ENCODE measurements around the gene PARN.
A peak's percentile ranks its signal among the peaks of the same experiment; 100 is the strongest.
"Not testable (repeated sequence)": the region's sequence is repeated elsewhere in the genome, so short reads cannot be mapped to it uniquely, and the experiment has no call there.

Gene PARN

DNA sequence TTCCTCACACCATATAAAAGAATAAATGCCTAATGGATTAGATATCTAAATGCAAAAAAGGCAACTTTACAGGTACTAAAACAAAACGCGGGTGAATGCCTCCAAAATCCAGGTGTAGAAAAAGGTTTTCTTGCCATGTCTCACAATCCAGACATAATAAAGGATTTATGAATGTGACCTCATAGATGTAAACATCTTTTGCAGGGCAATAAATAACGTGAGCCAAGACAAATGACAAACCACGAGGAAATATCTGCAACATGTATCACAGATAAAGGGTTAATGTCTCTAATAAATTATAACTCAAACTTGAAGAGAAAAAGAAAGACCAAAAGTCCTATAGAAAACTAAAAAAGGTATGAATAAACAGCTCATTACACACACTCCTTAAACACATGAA, 180.7 kb downstream of the PARN start:
- ChIA-PET CTCF (no interaction called here), POLR2A (no interaction called here)
- TF ChIP-seq, protein P1, sequence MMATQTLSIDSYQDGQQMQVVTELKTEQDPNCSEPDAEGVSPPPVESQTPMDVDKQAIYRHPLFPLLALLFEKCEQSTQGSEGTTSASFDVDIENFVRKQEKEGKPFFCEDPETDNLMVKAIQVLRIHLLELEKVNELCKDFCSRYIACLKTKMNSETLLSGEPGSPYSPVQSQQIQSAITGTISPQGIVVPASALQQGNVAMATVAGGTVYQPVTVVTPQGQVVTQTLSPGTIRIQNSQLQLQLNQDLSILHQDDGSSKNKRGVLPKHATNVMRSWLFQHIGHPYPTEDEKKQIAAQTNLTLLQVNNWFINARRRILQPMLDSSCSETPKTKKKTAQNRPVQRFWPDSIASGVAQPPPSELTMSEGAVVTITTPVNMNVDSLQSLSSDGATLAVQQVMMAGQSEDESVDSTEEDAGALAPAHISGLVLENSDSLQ (IDR thresholded peaks at IDR 0.05), result peak; percentile 52; the same call in 1 of the 2 replicates
- TF ChIP-seq LEF1 (IDR thresholded peaks at IDR 0.05; ENCODE audit: borderline replicate concordance), result no peak

GRCh38 chr16:14448879-14449278, 181.2 kb downstream of the PARN start:
- no peak for TF ChIP-seq ARNT (IDR thresholded peaks at IDR 0.05)
- CTCF ChIA-PET, result no interaction called here

More for the DNA sequence above, 180.7 kb downstream of the PARN start:
- no peak for DNase-seq (ENCODE audit: extremely low spot score)

DNA sequence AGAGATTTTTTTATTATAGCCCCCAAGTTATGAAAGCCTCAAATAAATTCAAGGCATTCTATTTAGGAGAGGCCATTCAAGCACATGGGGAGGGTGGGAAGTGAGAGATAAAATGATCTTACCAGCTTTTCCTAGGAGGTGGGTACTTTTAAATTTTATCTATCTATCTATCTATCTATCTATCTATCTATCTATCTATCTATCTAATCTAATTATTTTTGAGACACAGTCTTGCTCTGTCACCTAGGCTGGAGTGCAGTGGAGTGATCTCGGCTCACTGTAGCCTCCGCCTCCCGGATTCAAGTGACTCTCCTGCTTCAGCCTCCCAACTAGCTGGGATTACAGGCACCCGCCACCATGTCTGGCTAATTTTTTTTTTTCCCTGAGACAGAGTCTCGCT, 182.3 kb downstream of the PARN start:
- ChIA-PET POLR2A (no interaction called here), CTCF (no interaction called here)
- TF ChIP-seq CTBP1 (IDR thresholded peaks at IDR 0.05; ENCODE audit: borderline replicate concordance), result no peak
- no peak for TF ChIP-seq L3MBTL2 (conservative IDR thresholded peaks at IDR 0.05)
- no peak for TF ChIP-seq TARDBP (IDR thresholded peaks at IDR 0.05)
- DNase-seq (ENCODE audit: extremely low spot score), result no peak

More at GRCh38 chr16:14448879-14449278, 181.2 kb downstream of the PARN start:
- POLR2A ChIA-PET, result no interaction called here
- no peak for DNase-seq (ENCODE audit: extremely low spot score)

GRCh38 chr16:14446796-14447195, 183.3 kb downstream of the PARN start:
- POLR2A ChIA-PET, result no interaction called here
- DNase-seq (ENCODE audit: extremely low spot score), result peak; percentile 27
- TF ChIP-seq, protein P1 (IDR thresholded peaks at IDR 0.05), result no peak
- TF ChIP-seq HDGF (IDR thresholded peaks at IDR 0.05; ENCODE audit: borderline replicate concordance), result no peak
- TF ChIP-seq FOXA1 (IDR thresholded peaks at IDR 0.05), result no peak
- TF ChIP-seq FOXM1 (IDR thresholded peaks at IDR 0.05; ENCODE audit: borderline replicate concordance), result no peak
- no peak for TF ChIP-seq FOXK2 (IDR thresholded peaks at IDR 0.05)
- TF ChIP-seq ZNF384 (IDR thresholded peaks at IDR 0.05), result no peak
- TF ChIP-seq CTBP1 (IDR thresholded peaks at IDR 0.05; ENCODE audit: borderline replicate concordance), result no peak
- no peak for TF ChIP-seq BHLHE40 (IDR thresholded peaks at IDR 0.05; ENCODE audit: borderline replicate concordance)
- TF ChIP-seq ARNT (IDR thresholded peaks at IDR 0.05), result no peak
- TF ChIP-seq NFRKB (IDR thresholded peaks at IDR 0.05), result no peak
- no peak for TF ChIP-seq TARDBP (IDR thresholded peaks at IDR 0.05)
- no peak for TF ChIP-seq SUZ12 (IDR thresholded peaks at IDR 0.05)
- no peak for TF ChIP-seq ELF4 (IDR thresholded peaks at IDR 0.05)
- TF ChIP-seq SP1 (IDR thresholded peaks at IDR 0.05), result no peak
- no peak for TF ChIP-seq LEF1 (IDR thresholded peaks at IDR 0.05; ENCODE audit: borderline replicate concordance)
- no peak for TF ChIP-seq L3MBTL2 (conservative IDR thresholded peaks at IDR 0.05)
- CTCF ChIA-PET, result no interaction called here

DNA sequence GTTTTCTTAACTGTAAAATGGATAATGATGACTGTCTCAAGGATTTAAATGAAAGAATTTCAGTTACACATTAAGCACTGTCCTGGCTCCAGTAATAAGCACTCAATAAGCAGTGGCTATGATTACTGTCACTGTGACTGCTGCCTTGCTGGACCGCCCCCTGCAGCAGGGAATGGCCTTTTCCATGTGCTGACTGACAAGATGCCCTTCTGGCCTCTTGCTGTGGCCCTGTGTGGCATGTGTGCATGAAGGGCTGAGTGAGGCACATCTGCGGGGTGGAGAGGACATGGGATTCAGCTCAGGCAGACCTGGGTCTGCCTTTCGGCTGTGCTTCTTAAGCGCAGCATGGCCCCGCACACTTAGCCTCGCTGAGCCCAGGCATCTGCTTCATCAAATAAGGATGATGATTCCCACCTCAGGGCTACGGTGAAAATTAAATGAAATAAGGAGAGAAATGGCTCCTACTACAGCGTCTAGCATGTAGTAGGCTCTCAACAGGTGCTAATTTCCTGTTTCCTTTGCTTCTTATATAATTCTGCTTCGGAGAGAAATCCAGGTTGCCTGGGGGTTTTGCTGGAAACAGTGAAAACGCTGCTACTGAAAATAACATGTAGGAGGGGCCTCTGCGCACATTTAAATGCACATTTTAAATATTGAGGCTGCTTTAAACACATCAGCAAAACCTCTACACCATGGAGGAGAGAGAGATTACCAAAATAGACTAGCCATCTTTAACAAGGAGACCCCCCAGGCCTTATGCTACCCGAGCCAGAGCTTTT, 183.9 kb downstream of the PARN start:
- ChIA-PET CTCF (no interaction called here), POLR2A (no interaction called here)
- DNase-seq (ENCODE audit: extremely low spot score), result no peak
- no peak for TF ChIP-seq SP1 (IDR thresholded peaks at IDR 0.05)
- no peak for TF ChIP-seq FOXK2 (IDR thresholded peaks at IDR 0.05)
- no peak for TF ChIP-seq LEF1 (IDR thresholded peaks at IDR 0.05; ENCODE audit: borderline replicate concordance)
- TF ChIP-seq HDGF (IDR thresholded peaks at IDR 0.05; ENCODE audit: borderline replicate concordance), result no peak
- no peak for TF ChIP-seq FOXM1 (IDR thresholded peaks at IDR 0.05; ENCODE audit: borderline replicate concordance)
- TF ChIP-seq TARDBP (IDR thresholded peaks at IDR 0.05), result no peak
- TF ChIP-seq NFRKB (IDR thresholded peaks at IDR 0.05), result no peak
- no peak for TF ChIP-seq ELF4 (IDR thresholded peaks at IDR 0.05)
- TF ChIP-seq, protein P1 (IDR thresholded peaks at IDR 0.05), result no peak

DNA sequence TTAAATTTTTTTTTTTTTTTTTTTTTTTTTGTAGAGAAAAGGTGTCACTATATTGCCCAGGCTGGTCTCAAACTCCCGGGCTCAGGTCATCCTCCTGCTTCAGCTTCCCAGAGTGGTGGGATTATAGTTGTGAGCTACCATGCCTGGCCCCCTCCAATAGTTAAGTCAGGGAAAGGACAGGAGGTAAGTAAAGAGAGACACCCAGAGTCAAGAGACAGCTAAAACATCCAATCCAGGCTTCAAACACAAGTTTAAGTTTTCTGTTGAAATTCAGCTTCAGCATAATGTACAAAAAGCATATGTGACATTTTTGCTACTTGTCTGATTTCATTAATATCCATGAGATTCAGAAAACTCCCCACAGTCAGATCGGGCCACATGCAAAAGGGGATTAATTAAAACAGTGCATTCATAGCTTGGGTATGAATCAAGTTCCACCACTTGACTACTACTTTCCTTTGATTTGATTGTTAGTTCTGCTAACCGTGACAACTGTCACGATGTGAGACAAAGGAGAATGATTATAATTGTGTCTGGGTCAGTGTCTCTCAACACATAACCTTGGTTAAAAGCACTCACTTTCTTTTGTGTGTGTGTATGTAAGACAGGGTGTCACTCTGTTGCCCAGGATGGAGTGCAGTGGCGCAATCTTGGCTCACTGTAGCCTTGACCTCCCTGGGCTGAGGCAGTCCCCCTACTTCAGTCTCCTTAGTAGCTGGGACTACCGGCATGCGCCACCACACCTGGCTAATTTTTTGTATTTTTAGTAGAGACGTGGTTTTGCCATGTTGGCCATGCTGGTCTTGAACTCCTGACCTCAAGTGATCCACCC, 184.9 kb downstream of the PARN start:
- POLR2A ChIA-PET, result no interaction called here
- CTCF ChIA-PET, result interaction anchor here (0.6 kb wide), 1 partner anchor 77 kb away, joined by 4 read pairs; no protein-coding TSS in a partner anchor
- no peak for DNase-seq (ENCODE audit: extremely low spot score)
- TF ChIP-seq SUZ12 (IDR thresholded peaks at IDR 0.05) (no peak), BHLHE40 (IDR thresholded peaks at IDR 0.05; ENCODE audit: borderline replicate concordance) (no peak), ARNT (IDR thresholded peaks at IDR 0.05) (no peak), HDGF (IDR thresholded peaks at IDR 0.05; ENCODE audit: borderline replicate concordance) (no peak), L3MBTL2 (conservative IDR thresholded peaks at IDR 0.05) (no peak), TARDBP (IDR thresholded peaks at IDR 0.05) (no peak)

DNA sequence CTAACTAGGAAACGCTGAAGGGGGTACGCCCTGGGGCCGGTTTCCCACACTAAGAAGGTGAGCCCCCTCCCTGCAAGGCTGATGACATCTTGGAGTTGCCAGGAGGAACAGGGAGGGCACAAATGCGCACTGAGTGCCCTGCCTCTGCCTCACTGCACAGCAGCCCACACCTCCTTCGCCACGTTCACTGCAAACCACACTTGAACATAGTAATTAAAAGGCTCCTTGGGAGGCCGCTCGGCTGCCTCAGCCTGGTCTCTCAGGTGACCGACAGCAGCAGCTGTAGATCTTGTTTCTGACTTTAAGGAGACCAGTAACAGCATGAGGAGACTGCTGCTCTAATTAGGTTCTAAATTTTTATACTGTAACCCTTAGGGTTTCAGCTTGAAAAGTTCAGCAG, 188.5 kb downstream of the PARN start:
- POLR2A ChIA-PET; CTCF ChIA-PET; DNase-seq (ENCODE audit: extremely low spot score): not testable (repeated sequence)
- TF ChIP-seq, protein P1 (IDR thresholded peaks at IDR 0.05), result peak; percentile 19; the same call in 1 of the 2 replicates

Data from HEK293T (cell line).